ENCODE data around the gene ASPDH.
A peak's percentile ranks its signal among the peaks of the same experiment; 100 is the strongest.
"Not testable (repeated sequence)": the region's sequence is repeated elsewhere in the genome, so short reads cannot be mapped to it uniquely, and the experiment has no call there.

The ASPDH gene

DNA sequence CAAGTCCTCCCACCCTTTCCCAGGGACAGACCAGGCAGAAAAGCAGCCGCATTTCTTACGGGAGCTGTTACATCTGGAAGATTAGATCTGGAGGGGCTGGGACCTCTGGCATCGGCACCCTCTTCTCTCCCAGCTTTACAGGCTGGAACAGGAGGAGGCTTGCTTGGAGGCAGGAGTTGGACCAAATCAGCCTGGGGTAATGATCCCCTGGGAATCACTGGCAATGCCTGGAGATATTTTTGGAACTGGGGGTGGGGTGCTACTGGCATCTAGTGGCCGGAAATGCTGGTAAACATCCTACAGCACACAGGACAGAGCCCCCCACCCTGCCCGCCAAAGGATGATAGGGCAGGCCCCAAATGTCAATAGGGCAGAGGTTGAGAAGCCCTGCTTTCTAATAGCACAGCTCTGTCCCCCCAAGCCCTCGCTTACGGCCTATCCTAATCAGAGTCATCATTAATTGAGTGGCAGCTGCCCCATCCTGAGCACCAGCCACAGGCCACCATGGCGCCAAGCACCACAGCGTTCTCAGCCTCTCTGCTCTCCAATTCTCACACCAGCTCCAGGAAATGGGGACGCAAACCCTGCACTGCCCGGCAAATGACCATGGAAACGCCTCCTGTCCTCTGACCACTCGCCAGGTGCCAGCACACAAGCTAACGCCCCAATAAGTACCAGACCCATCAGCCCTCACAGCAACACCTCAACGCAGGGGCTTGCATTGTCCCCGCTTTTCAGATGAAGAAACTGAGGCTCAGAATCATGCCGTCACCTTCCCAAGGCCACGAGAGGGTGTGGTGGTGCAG is 33.9 kb upstream of the ASPDH start:
- no peak for DNase-seq

DNA sequence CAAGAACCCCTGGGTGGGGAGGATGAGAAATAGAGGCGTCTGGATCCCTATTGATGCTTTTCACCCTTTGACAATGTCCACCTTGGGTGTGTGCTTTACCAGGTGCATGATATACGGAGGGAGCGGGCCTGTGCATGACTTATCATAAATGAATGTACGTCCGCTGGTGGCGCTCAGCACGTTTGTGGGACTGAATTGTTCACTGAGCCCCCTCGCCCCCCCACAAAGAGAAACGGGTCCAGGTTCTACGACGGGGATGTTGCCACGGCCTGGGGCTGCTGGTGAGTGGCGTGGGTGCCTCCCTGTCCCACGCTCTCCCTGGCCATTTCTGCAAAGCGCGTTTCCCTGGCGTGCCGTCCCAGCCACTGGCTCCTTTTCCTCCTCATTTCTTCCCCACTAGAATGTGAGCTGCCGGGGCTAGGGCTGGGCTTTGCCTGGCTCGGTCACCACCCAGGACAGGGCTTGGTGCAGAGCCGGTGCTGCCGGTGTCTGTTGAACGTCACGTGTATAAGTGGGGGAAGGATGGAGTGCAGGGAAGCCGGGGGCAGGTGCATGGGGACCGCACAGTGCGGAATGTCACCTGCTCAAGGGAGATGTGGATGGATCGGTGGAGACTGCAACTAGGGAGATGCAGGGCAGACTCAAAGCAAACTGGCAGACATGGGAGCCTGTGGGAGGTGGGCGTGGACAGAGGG is 33.0 kb upstream of the ASPDH start:
- DNase-seq: no peak

DNA sequence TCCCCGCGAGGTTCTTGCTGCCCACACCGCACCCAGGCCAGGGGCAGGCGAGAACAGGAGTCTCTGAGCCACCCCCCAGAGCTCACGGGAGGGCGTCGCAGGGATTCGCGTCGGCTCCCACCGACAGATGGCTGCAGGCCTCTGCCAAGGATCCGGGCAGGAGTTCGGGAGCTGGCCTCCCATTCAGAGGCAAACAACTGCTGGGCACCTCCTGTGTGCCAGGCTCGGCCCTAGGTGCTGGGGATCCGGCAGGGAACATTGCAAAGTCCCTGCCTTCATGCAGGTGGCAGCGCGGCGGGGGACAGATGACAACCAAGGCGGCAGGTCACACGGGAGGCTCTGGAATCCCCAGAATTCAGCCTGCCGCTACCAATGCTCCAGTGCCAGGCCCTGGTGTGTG is 29.2 kb upstream of the ASPDH start:
- DNase-seq: no peak

DNA sequence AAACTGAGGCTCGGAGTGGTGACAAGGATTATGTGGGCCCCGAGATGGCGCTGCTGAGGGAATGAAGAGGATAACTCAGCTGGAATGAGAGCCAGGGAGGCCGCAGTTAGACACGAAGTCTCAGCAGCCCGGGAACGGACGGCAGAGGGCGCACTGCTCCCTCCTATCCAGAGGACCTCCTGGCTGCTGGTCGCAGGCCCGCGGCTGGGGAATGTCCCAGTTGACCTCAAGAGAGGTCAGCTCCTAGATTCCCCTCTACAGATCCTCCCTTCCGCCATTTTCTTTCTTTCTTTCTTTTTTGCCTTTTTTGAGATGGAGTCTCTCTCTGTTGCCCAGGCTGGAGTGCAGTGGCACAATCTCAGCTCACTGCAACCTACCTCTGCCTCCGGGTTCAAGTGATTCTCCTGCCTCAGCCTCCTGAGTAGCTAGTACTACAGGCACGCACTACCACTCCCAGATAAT is 24.1 kb upstream of the ASPDH start:
- peak; percentile 85 for DNase-seq

DNA sequence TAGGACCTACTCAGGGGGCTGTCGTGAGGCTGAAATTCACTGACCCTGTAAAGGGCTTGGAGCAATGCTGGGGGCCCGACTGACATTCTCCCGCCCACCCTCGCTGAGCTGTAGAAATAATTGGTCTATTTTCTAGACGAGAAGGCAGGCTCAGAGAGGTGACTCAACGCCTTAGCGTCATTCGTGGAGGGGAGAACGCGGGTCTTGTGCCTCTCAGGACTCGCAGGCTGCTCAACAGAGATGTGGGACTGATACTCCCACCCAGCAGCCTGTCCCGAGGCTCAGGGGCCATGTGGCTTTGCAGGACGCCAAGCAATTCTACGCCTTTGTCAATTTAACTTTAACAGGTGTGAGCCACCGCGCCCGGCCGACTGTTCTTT is 23.6 kb upstream of the ASPDH start:
- no peak for DNase-seq

DNA sequence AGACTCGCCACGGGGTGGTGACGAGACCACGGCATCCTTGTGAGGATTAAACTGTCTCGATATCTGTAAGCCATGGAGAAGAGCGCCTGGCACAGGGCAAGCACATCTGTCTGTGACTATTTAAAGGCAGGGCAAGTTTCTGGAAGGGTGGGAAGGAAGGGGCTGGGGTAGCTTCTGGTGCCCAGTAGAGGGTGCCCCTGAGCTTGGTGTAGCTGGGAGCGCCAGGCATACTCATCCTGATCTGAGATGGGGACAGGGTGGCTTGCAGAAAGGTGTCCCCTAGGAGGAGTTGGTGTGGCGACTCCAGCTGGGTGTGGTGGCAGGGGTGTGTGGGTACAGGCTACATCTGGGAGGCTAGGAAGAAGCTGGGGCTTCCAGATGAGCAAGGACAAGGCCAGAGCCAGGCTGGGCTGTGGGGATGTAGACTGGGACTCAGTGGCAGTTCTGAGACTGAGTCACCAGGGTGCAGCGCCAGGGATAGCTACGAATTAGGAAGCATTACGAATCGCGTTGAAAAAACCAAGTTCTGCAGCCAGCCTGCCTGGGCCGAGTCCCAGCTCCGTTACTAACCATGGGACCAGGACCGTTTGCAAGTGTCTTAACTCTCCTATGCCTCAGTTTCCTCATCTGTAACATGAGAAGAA is 23.1 kb upstream of the ASPDH start:
- DNase-seq: no peak

DNA sequence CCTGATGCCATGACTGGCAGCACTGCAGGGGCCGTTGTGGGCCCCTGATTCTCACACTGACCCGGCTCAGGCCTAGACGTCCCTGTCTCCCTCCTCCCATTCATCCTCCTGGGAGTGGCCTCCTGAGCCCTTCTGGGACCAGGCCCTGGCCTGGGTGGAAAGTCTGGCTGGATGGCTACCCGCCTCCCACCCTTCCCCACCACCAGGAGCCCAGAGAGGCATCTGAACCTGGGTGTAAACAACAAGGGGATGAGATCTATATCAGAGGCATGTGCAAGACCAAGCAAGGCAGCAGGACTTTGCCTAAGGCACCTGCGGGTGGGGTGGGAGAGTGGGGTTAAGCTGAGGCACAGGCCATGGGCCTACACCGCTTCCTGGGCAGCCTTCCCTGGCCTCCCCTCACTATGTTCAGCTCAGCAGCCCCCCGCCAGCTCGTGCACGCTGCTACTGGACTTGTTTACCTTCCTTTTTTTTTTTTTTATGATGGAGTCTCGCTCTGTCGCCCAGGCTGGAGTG is 22.0 kb upstream of the ASPDH start:
- DNase-seq: no peak

DNA sequence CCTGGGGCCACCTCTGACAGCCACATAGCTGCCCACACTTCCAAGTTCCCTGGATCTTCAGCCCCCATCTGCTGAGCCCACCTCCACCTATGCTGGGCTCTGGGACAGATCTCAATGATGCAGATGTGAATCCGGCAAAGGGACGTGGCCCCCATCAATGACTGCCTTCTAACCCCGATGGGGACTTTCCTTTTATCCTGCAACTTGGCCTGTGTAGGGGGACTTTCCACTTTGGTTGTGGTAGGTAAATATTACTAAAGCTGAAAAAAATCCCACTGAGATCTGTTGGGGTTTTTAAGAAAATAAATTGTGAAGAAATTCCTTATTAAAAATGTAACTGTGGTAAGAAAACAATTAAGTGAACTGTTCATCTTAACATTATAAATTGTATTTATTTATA is 20.8 kb upstream of the ASPDH start:
- DNase-seq: no peak

DNA sequence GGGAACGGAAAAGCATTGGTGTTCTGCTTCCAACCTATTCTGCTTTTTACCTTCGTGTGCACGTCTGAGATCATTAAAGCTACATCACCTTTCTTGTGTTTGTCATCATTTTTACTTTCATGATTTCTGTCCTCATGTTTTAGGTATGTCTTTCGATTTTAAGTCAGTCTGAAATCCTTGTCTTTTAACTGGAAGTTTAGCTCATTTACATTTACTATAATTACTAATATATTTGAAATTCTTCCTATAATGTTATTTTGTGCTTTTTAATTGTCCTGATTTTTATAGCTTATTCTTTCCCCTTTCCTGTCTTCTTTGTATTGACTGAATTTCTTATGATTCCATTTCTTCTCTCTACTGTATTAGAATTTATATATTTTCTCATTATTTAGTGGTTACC is 19.2 kb upstream of the ASPDH start:
- DNase-seq: no peak

DNA sequence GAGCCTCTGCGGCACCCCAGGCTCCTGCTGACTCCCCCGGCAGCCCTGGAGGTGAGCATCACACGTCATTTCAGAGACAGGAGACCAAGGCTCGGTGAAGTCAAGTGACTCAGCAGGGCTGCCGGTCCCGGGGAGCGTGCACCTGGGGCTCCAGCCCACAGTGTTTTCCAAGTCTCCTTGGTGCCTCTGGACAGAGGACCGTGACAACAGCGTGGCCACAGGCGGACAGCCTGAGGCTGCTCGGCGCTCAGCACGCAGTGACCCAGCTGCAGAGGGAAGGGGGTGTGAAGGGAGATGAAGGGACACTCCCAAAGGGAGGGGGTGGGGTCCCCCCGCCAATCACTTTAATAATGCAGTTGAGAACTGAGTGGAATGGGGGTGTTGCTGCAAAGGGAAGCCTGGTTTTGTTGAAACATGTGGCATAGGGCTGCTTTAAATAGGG is 17.5 kb upstream of the ASPDH start:
- DNase-seq: no peak

DNA sequence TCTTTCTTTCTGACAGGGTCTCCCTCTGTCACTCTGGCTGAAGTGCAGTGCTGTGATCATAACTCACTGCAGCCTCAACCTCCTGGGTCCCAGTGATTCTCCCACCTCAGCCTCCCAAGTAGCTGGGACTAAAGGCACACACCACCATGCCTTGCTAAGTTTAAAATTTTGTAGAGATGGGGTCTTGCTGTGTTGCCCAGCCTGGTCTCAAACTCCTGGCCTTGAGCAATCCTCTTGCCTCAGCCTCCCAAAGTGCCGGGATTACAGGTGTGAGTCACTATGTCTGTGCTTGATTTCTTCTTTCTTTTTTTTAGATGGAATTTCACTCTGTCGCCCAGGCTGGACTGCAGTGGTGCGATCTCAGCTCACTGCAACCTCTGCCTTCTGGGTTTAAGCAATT is 14.3 kb upstream of the ASPDH start:
- not testable (repeated sequence) for DNase-seq

DNA sequence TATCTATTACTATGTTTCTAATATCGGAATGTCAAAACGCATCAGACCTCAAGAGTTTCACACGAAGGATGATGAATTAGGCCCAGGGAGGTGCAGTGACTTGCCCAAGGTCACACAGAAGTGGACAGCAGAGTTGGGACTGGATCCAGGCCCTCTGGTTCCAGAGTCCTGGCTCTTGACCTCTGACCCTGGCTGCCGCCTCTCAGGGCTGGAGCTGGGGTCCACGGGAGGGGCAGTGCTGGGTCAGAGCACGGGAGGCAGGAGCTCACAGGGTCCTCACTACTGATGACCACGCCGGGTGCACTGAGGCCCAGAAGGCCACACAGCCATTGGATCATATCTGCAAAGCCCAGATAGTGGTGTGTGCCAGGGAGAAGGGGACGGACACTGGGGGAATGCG is 9.2 kb upstream of the ASPDH start:
- no peak for DNase-seq

DNA sequence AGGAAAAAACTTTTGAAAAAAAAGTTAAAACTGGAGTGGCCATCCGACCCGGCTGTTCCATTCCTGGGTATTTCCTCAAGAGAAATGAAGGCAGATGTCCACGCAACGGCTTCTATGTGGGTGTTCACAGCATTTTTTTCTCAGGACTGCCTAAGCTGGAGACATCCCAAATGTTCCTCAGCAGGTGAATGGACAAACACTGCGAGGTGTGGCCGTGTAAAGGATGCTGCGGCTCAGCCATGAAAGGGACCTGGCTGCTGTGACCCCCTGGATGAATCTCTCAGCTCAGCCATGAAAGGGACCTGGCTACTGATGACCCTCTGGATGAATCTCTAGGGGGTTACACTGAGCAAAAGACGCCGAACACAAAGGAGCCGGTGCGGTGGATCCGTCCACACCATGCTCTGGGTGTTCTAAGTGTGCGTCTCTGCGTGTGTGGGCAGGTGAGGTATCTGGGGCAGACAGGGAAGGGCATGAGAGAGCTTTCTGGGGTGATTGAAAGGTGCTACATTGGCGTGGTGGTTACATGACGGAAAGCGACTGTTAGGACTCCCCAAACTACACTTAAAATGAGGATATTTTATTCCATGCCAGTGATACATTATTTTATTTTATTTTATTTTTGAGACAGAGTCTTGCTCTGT is 7.2 kb upstream of the ASPDH start:
- no peak for DNase-seq

DNA sequence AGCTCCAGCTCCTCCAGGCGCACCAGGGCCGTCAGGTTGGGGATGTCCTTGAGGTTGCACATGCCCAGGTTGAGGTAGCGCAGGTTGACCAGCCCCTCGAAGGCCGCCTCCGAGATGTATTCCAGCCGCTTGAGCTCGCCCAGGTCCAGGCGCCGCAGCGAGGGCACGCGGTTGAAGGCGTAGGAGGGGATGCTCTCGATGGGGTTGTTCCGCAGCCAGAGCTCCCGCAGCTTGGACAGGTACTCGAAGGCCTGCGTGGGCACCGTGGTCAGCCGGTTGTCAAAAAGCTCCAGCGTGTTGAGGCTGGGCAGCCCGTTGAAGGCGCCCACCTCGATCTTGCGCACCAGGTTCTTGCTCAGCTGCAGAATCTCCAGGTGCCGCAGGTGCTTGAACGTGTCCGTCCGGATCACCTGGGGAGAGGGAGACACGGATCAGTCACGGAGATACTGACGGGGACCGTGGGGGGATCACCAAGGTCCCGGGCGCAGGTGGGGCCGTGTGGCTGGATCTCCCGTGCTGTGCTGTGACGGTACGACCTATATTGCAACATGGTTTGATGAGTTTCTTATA is 5.4 kb upstream of the ASPDH start:
- DNase-seq: no peak

DNA sequence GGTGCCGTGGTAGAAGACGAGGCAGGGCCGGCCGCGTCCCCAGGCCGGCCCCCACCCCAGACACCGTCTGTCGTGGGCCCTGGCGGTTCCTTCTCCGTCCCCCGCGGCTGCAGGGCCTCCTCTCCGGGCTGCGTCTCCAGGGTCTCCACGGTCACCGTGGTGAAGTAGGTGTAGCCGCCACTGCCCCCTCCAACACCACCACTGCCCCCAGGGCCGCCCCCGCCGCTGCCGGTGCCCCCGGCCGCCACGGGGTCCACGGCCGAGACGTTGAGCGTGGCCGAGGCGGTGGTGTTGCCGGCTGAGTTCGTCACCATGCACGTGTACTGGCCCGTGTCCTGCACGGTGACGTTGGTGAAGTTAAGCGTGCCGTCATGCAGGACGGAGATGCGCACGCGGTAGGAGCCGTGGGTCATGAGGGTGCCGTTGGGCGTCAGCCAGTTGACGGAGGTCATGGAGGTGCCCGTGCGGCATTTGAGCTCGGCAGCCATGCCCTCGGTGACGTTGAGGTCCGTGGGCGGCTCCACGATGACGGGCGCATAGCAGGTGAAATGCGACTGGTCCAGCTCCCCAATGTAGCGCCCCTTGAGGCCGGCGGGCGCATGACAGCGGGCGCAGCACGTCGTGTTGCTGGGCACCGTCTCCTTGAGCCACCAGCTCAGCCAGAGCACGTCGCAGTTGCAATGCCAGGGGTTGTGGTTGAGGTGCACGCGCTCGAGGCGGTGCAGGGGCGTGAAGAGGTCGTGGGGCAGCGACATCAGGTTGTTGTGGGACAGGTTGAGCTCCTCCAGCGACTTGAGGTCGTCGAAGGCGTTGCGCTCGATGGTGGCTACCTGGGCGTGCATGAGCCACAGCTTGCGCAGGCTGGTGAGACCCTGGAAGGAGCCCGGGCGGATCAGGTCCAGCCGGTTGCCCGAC is 4.6 kb upstream of the ASPDH start:
- peak; percentile 45 for DNase-seq

DNA sequence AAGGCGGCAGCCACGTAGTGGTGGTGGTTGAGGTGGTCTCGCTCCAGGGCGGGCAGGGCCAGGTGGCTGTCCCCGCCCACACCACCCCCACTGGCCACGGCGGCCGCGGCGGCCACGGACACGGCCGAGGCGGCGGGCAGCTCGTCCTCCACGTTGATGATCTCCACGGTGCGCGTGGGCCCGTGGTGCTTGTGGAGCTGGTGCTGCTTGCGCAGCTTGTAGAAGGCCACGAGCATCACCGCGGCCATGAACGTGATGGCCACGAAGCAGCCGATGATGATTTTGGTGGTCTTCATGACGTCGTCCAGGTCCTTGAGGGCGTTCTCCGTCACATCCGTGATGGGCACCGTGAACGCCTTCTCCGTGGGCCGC is 4.0 kb upstream of the ASPDH start:
- no peak for DNase-seq

DNA sequence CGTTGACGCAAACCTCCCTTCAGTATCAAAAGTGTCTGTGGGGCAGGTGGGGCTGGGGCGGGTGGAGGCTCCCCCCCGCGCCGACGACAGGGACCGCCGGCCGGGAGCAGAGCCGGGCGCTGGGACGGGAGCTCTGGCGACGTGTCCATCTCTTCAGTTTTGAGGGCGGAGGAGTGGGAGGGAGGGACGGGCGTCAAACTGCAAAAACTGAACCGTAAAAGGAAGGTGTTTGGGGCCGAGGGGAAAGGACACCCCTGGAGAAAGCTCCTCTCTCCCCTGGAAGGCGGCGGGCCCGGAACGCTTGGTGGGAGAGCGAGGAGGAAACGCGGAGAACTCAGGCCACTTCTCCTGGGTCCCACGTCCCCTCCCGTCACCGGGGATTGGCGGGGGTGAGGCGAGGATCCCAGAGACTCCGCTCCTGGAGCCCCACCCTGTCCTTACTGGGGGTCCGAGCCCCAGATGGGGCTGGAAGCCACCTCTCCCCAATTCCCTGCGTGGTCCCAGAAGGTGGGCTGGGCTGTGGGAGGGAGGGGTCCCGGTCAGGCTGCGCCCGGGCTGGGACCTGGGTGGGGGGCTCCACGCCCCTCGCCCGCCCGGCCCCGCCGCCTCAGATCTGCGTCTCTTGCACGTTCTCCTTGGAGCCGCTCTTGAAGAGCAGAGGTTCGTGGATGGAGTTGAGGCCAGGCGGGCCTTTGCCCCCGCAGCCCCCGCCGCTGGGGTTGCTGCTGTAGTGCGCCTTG is 3.4 kb upstream of the ASPDH start:
- no peak for DNase-seq

DNA sequence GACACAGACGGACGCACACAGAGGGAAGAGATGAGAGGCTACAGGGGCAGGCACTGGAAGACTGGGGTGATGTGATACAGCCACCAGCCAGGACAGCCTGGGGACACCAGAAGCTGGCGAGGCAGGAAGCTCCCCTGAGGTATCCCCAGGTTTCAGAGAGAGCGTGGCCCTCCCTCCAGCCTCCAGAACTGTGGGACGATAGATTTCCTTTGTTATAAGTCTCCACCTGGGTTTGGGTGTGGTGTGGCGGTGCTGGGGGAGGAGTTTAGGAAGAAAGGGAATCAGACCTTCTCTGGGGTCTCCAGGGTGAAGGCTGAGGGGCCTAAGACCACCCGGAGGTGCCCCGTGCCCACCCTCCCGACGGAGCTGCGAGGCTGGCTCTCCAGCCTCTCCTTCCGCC is 2.7 kb upstream of the ASPDH start:
- no peak for DNase-seq

DNA sequence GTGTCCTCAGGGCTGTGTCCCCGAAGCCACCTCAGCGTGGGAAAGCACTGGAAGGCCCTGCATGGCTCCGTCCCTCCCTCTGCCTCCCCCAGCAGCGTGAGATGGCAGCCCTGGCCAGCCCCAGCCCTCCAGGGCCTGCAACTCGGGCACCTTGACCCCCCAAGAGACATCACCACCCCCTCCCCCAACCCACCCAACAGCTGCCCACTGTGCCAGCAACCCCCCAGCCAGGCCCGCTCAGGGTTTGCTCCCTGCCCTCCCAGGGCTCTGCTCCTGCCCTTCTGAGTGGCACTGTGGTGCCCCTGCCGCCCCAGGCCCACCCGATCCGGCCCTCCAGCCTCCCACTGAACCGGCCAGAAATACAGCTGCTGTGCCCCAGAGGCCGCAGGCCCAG is 1.5 kb upstream of the ASPDH start:
- no peak for DNase-seq

DNA sequence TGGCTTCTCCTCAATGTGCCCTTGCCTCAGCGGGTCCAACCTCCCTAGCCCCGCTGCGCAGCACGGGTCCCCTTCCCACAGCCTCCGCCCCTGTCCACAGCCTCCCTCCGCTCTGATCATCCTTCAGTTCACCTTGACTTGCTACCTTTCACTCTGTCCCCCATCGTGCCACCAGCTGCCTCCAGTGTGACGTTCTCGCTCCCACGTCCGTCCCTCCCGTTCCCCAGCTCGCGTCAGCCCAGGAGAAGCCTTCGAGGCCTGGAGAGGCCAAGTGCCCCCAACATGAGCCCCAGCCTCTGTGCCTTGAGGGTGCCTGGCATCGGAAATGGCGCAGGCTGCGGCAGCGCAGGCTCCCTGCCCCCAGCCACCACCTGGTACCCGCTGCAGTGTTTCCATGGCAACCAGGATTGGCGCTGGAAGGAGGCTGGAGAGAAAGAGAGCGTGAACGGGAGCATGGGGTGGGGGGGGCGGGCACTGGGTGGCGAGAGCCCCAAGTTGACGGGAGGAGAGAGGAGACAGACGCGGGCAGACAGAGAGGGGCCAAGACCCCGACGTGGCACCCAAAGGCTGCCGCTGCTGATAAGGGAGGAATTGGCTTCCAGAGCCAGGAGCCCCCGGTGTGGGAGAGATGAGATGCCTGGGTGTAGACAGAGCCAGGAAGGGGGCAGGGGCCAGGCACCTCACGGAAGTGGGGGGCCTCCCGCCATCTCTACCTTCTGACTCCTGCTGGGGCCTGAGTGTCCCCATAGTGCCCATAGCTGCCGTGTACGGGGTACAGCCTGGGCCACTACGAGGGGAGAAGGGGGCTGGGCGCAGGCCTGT is 844 bp upstream of the ASPDH start:
- no peak for DNase-seq
